GM21723 (cell line): ENCODE data around the gene MPPED2.

Experiments
- ATAC-seq: cut with Tn5 transposase; IDR thresholded peaks from one replicate; pipeline ENCODE4 v1.9.1; 2021; ENCODE audit warnings: mild to moderate bottlenecking, moderate library complexity; ENCODE audit not compliant: unreplicated experiment

The MPPED2 gene

GRCh38 chr11:30423886-30424285 lies 162.3 kb downstream of the MPPED2 start:
- no peak for ATAC-seq

GRCh38 chr11:30423279-30423648 lies 162.9 kb downstream of the MPPED2 start:
- no peak for ATAC-seq

GRCh38 chr11:30422447-30423278 lies 163.5 kb downstream of the MPPED2 start:
- no peak for ATAC-seq

GRCh38 chr11:30420233-30420787 lies 165.8 kb downstream of the MPPED2 start:
- no peak for ATAC-seq

GRCh38 chr11:30414806-30415205 lies 171.3 kb downstream of the MPPED2 start:
- no peak for ATAC-seq

- no peak for ATAC-seq
Measured at GRCh38 chr11:30414244-30414643, 171.9 kb downstream of the MPPED2 start.

- no peak for ATAC-seq
Measured at GRCh38 chr11:30412509-30412908, 173.6 kb downstream of the MPPED2 start.

- ATAC-seq: no peak
Measured at GRCh38 chr11:30411383-30411782, 174.8 kb downstream of the MPPED2 start.

GRCh38 chr11:30406978-30407762 lies 179.0 kb downstream of the MPPED2 start:
- ATAC-seq: no peak

GRCh38 chr11:30405385-30405784 lies 180.8 kb downstream of the MPPED2 start:
- no peak for ATAC-seq

- no peak for ATAC-seq
Measured at GRCh38 chr11:30404136-30404535, 182.0 kb downstream of the MPPED2 start.

GRCh38 chr11:30395751-30396150 lies 190.4 kb downstream of the MPPED2 start:
- no peak for ATAC-seq

- ATAC-seq: no peak
Measured at GRCh38 chr11:30393012-30393411, 193.1 kb downstream of the MPPED2 start.

GRCh38 chr11:30392221-30392784 lies 193.8 kb downstream of the MPPED2 start:
- no peak for ATAC-seq

GRCh38 chr11:30388957-30389356 lies 197.2 kb downstream of the MPPED2 start:
- ATAC-seq: no peak

GRCh38 chr11:30387891-30388861 lies 198.0 kb downstream of the MPPED2 start:
- no peak for ATAC-seq

- no peak for ATAC-seq
Measured at GRCh38 chr11:30381879-30382278, 204.3 kb downstream of the MPPED2 start.

GRCh38 chr11:30380846-30381245 lies 205.3 kb downstream of the MPPED2 start:
- no peak for ATAC-seq

- no peak for ATAC-seq
Measured at GRCh38 chr11:30377347-30377746, 208.8 kb downstream of the MPPED2 start.

- ATAC-seq: no peak
Measured at GRCh38 chr11:30370164-30370563, 216.0 kb downstream of the MPPED2 start.
